WI38 (cell line): ENCODE data around the gene CNTN3.

Experiments used
- H3K4me3 ChIP-seq: 2 replicates; pipeline ENCODE4 v1.5.1; 2011; ENCODE audit warnings: low read depth, mild to moderate bottlenecking, control low read depth, low read length
- TF ChIP-seq, protein P1 (sequence below): IDR thresholded peaks from 2 replicates; pipeline ENCODE4 v1.5.1; 2012; ENCODE audit warnings: low read depth, mild to moderate bottlenecking, control low read depth, low read length

Gene CNTN3

DNA sequence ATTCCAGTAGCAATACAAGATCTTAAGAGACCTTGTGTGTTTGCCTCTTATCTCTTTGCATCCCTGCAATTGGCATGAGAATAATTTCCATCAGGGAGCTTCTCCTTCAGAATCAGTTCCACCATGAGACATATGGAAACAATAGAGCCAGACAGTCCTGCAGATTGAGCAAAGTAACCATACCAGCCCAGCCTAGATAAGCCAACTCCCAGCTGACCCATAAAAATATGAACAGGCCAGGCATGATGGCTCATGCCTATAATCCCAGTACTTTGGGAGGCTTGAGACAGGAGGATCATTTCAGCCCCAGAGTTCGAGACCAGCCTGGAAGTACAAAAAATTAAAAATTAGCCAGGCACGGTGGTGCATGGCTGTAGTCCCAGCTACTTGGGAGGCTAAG, 12.7 kb downstream of the CNTN3 start:
- H3K4me3 ChIP-seq, result no peak overlapping the region
- TF ChIP-seq, protein P1, sequence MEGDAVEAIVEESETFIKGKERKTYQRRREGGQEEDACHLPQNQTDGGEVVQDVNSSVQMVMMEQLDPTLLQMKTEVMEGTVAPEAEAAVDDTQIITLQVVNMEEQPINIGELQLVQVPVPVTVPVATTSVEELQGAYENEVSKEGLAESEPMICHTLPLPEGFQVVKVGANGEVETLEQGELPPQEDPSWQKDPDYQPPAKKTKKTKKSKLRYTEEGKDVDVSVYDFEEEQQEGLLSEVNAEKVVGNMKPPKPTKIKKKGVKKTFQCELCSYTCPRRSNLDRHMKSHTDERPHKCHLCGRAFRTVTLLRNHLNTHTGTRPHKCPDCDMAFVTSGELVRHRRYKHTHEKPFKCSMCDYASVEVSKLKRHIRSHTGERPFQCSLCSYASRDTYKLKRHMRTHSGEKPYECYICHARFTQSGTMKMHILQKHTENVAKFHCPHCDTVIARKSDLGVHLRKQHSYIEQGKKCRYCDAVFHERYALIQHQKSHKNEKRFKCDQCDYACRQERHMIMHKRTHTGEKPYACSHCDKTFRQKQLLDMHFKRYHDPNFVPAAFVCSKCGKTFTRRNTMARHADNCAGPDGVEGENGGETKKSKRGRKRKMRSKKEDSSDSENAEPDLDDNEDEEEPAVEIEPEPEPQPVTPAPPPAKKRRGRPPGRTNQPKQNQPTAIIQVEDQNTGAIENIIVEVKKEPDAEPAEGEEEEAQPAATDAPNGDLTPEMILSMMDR, result no peak

DNA sequence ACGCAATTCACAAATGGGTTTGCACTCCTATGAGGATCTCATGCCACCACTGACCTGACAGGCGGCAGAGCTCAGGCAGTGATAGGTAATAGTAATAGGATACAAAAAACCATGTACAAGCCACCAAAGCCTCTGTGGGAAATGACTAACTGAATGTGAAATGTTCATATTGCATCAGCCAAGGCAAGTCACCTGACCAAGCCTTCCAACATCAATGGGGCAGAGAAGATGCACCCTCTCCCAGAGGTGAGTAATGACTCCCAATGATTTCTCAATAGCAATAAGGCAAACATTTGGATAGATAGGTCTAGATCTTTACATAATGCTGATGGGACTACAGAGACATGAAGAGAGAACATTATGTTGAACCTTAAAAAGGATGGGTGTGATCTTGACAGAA, 14.9 kb downstream of the CNTN3 start:
- TF ChIP-seq, protein P1, result no peak
- H3K4me3 ChIP-seq, result no peak overlapping the region

DNA sequence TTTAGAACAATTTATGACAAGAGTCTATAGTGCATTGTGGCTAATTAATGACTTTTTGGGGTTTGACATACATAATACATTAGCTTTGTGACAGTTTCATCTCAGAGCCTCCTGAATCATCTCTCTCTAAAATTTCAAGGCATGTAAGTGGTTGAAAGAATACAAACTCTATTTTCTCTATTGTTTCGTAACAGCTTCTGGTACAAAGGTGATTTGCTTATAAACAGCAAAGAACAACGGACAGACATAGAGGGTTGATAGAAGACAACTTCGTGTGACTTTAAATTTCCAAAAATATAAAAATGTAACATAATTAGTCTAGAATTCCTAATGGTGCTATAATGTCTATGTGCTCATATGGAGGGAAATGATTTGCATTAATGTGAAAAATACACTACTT, 21.3 kb downstream of the CNTN3 start:
- TF ChIP-seq, protein P1, result no peak
- H3K4me3 ChIP-seq, result no peak overlapping the region

DNA sequence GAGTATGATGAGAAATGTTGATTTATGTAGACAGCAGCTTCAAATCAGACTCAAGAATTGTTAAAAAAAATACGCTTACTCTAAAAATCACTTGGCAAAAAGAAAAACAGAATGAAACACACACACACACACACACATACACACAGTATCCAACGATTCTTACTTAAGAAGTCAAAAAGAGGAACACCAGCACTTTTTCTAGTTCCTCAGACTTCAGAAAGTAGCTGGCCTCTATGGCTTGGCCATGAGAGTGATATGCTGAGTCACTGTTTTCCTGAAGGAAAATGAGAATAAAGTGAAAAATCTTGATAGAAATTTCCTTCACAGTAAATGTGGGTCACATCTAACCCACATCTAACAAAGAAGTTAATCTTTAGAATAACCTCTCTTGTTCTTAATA, 22.1 kb downstream of the CNTN3 start:
- TF ChIP-seq, protein P1, result no peak
- no peak overlapping the region for H3K4me3 ChIP-seq

DNA sequence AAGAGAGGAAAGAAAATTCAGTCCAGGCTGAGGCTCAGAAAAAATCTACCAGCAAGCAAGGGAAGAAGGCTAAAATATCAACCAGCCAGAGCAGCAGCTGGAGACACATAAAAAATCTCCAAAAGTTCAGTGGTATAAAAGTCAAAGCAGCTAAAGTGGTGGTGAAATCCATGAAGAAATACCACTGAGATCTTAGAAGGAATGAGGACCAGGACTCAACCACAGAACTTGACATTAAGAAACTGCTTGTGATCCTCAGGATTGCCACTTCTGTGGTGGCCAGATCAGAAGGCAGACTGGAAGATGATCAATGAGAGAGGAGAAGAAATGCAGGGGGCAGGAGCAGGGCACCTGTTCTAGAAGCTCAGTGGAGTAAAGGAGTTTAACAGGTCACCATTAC, 22.5 kb downstream of the CNTN3 start:
- TF ChIP-seq, protein P1, result no peak
- H3K4me3 ChIP-seq, result no peak overlapping the region

DNA sequence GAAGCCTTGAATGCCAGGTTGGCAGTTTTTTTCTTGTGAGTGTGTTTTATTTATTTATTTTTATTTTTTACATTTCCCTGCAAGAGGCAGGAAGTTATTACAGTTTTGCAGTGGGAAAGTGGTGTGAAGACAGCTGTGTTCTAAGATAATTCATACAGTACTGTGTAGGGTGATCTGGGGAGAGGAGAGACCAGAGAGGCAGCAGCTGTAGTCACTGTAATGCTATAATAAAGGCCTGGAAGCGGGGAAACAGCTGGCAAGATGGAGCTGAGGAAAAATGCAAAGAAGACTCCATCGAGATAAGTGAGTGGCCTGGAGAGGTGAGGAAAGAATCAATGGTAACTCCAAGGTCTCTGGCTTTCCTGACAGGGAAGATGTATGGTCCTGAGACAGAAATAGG, 23.1 kb downstream of the CNTN3 start:
- H3K4me3 ChIP-seq, result no peak overlapping the region
- TF ChIP-seq, protein P1, result no peak

DNA sequence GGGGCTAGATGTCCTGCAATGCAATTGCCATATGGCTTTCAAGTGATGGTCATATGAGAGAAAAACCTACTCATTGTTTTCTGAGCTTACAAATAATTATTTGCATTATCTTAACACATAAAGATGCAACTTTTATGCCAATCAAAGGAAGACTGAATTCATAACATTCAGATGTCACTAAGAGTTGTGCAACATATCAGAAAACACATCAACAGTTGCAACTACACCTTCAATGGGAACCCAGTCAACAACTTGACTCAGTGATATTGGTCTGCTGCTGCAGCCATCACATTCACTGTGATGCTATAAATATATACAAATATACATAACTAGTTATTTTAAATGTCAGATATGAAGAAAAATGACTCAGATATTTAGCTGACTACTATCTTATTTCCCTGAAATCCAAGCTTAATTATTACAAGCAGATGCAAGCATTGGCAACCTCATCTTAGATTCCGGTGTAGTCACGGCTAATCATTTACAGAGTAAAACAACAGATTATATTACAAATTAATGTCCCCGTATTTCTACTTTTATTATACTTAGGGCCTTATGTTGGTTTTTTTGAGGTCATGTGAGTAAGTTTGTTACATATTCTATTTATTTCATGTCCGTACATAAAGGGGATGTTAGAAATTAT, 23.7 kb downstream of the CNTN3 start:
- H3K4me3 ChIP-seq, result no peak overlapping the region
- TF ChIP-seq, protein P1, result no peak
